ENCODE results near the gene USP3.

Gene USP3

GRCh38 chr15:63466378-63467192, 37.8 kb upstream of the USP3 start:
- DNase-seq (ENCODE audit: low read depth, low spot score): peak; percentile 70
- in situ Hi-C loops (cut with HindIII; ENCODE audit: low sequenced_read_pairs): no loop called here
- peak; percentile 70 for TF ChIP-seq CTCF (IDR thresholded peaks at IDR 0.05; ENCODE audit: low read depth, low read length)
- H3K4me3 ChIP-seq (ENCODE audit: low read depth, low read length): no peak overlapping the region

- TF ChIP-seq CTCF (IDR thresholded peaks at IDR 0.05; ENCODE audit: low read depth, low read length): no peak
- DNase-seq (ENCODE audit: low read depth, low spot score): no peak
- in situ Hi-C loops (cut with HindIII; ENCODE audit: low sequenced_read_pairs): no loop called here
- no peak overlapping the region for H3K4me3 ChIP-seq (ENCODE audit: low read depth, low read length)
Measured at GRCh38 chr15:63469190-63469589, 35.2 kb upstream of the USP3 start.

DNA sequence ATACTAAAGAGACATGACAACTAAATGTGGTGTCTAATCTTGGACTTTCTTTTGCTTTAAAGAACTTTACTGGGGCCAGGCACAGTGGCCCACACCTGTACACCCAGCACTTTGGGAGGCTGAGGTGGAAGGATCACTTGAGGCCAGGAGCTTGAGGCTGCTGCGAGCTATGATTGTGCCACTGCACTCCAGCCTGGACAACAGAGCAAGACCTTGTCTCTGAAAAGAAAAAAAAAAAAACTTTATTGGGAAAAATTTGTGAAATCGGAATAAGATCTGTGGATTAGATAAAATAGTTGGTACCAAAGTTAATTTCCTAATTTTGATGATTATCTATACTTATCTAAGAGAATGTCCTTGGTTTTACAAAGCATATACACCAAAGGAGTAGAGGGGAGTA, 34.4 kb upstream of the USP3 start:
- H3K4me3 ChIP-seq (ENCODE audit: low read depth, low read length): no peak overlapping the region
- DNase-seq (ENCODE audit: low read depth, low spot score): no peak
- in situ Hi-C loops (cut with HindIII; ENCODE audit: low sequenced_read_pairs): no loop called here
- no peak for TF ChIP-seq CTCF (IDR thresholded peaks at IDR 0.05; ENCODE audit: low read depth, low read length)

DNA sequence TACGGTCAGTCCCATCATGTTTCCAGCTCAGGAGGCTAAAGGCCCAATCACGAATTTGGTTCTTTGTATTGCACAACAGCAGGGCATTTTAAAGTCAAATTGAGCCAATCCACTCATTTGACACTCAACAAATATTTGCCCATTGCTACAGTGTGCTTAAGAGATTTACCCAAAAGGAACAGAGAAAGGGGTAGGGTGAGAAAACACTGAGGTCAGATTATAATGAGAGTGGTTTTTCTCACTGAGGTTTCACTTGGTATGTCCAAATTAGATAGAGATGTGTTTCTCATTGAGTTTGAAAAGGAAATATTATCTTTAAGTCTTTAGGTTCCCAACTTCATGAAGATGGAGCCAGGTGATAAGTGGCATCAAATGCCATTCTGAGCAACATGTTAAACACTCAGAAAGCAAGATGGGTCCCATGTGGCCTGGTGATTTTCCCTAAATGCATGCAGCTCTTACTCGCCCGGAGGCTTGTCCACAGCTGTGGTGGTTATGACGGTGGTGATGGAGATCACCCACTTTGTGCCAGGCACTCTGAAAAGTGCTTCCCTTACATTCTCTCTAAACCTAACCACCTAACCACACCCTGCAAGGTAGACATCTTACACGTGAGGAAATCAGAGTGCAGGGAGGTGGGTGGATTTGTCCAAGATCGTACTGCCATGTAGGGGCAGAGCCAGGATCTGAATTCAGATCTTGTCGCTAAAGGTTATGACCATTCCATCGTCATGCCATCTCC, 31.2 kb upstream of the USP3 start:
- in situ Hi-C loops (cut with HindIII; ENCODE audit: low sequenced_read_pairs): no loop called here
- H3K4me3 ChIP-seq (ENCODE audit: low read depth, low read length): no peak overlapping the region
- no peak for DNase-seq (ENCODE audit: low read depth, low spot score)
- TF ChIP-seq CTCF (IDR thresholded peaks at IDR 0.05; ENCODE audit: low read depth, low read length): no peak

- no peak for TF ChIP-seq CTCF (IDR thresholded peaks at IDR 0.05; ENCODE audit: low read depth, low read length)
- no peak for DNase-seq (ENCODE audit: low read depth, low spot score)
- H3K4me3 ChIP-seq (ENCODE audit: low read depth, low read length): no peak overlapping the region
- in situ Hi-C loops (cut with HindIII; ENCODE audit: low sequenced_read_pairs): no loop called here
Measured at GRCh38 chr15:63473749-63473998, 30.7 kb upstream of the USP3 start.

DNA sequence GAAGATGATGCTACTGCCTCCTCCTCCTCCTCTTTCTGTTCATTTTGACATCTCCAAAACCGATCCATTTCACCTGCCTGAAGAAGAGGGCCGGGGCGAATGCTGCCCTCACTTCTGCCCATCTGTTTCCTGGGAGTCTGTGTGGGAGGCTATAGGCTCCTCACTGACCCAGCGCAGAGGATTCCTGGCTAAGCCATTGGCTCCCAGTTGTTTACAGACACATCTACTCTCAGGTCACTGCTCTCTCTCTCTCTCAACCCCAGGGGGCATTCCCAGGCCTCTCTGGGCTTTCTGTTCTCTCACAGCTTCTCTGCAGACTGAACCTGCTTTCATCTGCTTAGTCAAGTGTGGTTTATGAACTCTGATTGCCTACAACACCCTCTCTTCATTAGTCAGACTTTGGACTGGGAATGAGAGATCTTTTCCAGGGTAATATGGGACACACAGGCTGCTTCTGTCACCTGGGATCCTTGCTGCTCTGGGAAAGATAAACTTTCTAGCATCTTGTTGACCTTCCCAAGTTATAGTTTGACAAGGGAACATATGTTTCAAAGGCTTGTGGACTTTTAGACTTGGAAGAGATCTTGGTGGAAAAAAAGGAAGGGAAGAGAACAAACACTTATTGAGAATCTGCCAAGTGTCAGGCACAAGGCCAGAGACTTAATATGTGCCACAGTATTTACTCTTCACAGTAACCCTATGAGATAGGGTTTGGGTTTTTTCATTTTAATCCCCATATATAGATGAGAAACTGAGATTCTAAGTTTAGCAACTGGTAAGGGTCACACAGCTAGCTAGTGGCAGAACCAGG, 30.2 kb upstream of the USP3 start:
- DNase-seq (ENCODE audit: low read depth, low spot score): peak; percentile 85
- in situ Hi-C loops (cut with HindIII; ENCODE audit: low sequenced_read_pairs): no loop called here
- H3K4me3 ChIP-seq (ENCODE audit: low read depth, low read length): no peak overlapping the region
- TF ChIP-seq CTCF (IDR thresholded peaks at IDR 0.05; ENCODE audit: low read depth, low read length): no peak

All from astrocyte of the spinal cord (primary cell).